ENCODE measurements around the gene FGFR3.

FGFR3 gene

GRCh38 chr4:1786544-1787362 lies 6.3 kb upstream of the FGFR3 start:
- no peak for TF ChIP-seq CTCF (conservative IDR thresholded peaks at IDR 0.05; ENCODE audit: low read depth, low read length)
- no peak overlapping the region for H3K4me3 ChIP-seq (ENCODE audit: low read depth, low read length)
- DNase-seq (ENCODE audit: low read depth) = no peak

DNA sequence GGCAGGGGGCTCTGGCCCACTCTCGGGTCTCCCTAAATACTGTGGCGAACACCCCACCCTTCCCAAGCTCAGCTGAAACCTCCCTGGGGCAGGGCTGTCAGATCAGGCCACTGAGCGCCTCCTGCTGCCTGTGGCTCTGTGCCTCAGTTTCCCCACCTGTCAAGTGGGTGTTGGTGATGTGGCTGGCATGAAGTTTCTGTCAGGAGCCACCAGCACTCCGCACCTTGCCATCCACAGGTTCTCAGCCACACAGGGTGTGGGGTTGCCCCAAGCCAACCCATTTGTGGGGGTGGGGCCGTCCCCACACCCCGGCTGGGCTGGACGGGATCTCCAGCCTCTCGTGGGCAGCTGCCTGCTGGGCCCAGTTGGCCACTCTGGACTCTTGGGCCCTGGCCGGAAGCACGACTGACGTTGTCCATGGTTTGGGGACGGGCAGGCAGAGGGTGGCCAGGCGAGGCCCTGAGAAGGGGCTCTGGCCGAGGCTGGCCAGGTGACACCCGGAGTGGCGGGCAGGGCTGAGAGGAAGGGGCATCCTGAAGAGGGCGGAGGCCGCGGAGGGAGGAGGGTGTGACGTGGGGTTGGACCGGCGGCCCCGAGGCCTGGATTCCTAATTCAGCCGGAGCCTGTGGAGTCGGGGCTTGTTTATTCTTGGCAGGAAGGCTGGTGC lies 5.5 kb upstream of the FGFR3 start:
- DNase-seq (ENCODE audit: low read depth) = no peak
- no peak overlapping the region for H3K4me3 ChIP-seq (ENCODE audit: low read depth, low read length)
- no peak for TF ChIP-seq CTCF (conservative IDR thresholded peaks at IDR 0.05; ENCODE audit: low read depth, low read length)

DNA sequence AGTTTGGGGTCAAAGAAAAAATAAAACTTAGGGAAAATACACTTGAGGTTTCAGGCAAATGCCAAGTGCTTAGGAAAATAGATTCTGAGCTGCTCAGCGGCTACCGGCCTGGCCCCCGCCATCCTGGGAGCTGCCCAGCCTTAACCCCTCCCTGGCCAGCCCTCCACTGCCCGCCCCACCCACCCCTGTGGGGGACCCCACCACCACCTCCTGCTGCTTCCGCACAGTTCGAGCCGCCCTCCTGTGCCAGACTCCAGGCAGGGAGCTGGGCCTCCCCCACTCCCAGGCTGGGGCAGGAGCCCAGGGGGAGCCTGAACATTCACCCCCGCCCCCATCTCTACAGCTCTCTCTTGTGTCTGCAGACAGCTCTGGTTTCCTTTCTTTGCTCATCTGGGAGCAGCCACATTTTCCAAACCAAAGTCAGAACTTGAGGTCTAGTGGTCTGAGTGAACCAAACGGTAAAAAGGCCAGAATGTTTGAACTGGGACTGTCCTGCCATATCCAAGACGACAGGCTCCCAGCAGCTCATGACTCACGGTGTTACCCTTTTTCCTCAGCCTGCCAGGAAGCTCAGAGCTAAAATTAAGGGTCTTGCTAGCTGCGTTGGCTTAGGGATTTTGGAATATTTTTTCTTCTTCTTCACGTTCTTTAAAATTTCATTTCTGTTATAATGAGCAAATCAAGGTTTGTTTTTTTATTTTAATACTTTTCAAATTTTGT lies 4.7 kb upstream of the FGFR3 start:
- H3K4me3 ChIP-seq (ENCODE audit: low read depth, low read length) = no peak overlapping the region
- no peak for DNase-seq (ENCODE audit: low read depth)
- no peak for TF ChIP-seq CTCF (conservative IDR thresholded peaks at IDR 0.05; ENCODE audit: low read depth, low read length)

DNA sequence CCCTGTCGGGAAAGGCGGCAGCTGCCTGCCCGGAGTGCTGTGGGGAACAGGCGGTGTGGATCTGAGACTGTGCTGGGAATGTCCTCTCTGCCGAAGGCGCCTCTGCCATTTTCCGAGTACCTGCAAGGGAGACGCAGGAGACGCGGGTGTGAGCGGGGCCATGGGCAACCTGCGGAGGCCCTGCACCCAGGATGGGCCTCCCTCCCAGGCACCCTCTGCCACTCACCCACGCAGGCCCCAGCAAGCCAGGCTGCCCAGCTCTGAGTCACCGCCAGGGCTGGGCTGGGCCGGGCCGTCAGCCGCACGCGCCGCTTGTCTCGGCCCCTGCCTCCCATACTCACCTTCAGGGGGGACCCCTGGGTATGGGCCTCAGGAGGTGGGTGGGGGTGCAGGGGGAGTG lies 3.5 kb upstream of the FGFR3 start:
- no peak for DNase-seq (ENCODE audit: low read depth)
- TF ChIP-seq CTCF (conservative IDR thresholded peaks at IDR 0.05; ENCODE audit: low read depth, low read length) = no peak
- no peak overlapping the region for H3K4me3 ChIP-seq (ENCODE audit: low read depth, low read length)

- no peak for TF ChIP-seq CTCF (conservative IDR thresholded peaks at IDR 0.05; ENCODE audit: low read depth, low read length)
- no peak for DNase-seq (ENCODE audit: low read depth)
- no peak overlapping the region for H3K4me3 ChIP-seq (ENCODE audit: low read depth, low read length)
Measured at GRCh38 chr4:1790005-1790404, 3.1 kb upstream of the FGFR3 start.

- DNase-seq (ENCODE audit: low read depth) = no peak
- no peak for TF ChIP-seq CTCF (conservative IDR thresholded peaks at IDR 0.05; ENCODE audit: low read depth, low read length)
- no peak overlapping the region for H3K4me3 ChIP-seq (ENCODE audit: low read depth, low read length)
Measured at GRCh38 chr4:1792158-1792831, 798 bp upstream of the FGFR3 start.

Data from choroid plexus epithelial cell (primary cell).